ENCODE measurements around the gene IRF2.

DNA sequence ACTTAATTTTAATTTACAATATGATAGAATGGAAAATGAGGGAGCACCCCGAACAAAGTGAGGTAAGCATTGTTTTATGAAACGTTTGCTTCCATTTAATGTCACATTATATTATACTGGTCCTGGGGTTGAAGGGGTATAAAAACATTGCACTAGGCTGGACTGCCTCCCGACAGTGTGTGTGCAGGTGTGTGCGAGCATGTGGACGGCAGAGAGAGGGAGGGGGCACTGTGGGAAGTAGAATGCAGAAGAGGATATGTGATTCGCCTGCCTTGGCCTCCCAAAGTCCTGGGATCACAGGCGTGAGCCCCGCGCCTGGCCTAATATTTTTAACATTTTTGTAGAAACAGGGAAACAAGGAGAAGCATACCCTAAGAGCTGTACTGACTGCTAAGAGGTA, 36.0 kb downstream of the IRF2 start:
- TF ChIP-seq POLR2A (IDR thresholded peaks at IDR 0.05; ENCODE audit: extremely low read depth, insufficient read length) (no peak), MYC (IDR thresholded peaks at IDR 0.05; ENCODE audit: low read depth, low read length) (no peak)
- TF ChIP-seq, protein P1, sequence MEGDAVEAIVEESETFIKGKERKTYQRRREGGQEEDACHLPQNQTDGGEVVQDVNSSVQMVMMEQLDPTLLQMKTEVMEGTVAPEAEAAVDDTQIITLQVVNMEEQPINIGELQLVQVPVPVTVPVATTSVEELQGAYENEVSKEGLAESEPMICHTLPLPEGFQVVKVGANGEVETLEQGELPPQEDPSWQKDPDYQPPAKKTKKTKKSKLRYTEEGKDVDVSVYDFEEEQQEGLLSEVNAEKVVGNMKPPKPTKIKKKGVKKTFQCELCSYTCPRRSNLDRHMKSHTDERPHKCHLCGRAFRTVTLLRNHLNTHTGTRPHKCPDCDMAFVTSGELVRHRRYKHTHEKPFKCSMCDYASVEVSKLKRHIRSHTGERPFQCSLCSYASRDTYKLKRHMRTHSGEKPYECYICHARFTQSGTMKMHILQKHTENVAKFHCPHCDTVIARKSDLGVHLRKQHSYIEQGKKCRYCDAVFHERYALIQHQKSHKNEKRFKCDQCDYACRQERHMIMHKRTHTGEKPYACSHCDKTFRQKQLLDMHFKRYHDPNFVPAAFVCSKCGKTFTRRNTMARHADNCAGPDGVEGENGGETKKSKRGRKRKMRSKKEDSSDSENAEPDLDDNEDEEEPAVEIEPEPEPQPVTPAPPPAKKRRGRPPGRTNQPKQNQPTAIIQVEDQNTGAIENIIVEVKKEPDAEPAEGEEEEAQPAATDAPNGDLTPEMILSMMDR (IDR thresholded peaks at IDR 0.05; ENCODE audit: low read depth, low read length): no peak
